Measurements from ENCODE around the gene IGFBP4. TPM values are rescaled to one million over a fixed set of nuclear protein-coding genes. Genes with fewer than 3 reads are reported as not detected.

The IGFBP4 gene
- total RNA-seq, 1 donor from 2014 or later, result 89.8 TPM

GRCh38 chr17:40490289-40490853, 47.1 kb downstream of the IGFBP4 start:
- peak; percentile 76 for DNase-seq (ENCODE audit: low read depth)

GRCh38 chr17:40490982-40491381, 47.7 kb downstream of the IGFBP4 start:
- DNase-seq (ENCODE audit: low read depth), result no peak

- no peak for DNase-seq (ENCODE audit: low read depth)
Measured at GRCh38 chr17:40491486-40491885, 48.2 kb downstream of the IGFBP4 start.

- no peak for DNase-seq (ENCODE audit: low read depth)
Measured at GRCh38 chr17:40493697-40494096, 50.4 kb downstream of the IGFBP4 start.

- no peak for DNase-seq (ENCODE audit: low read depth)
Measured at GRCh38 chr17:40495140-40495539, 51.9 kb downstream of the IGFBP4 start.

- DNase-seq (ENCODE audit: low read depth), result no peak
Measured at GRCh38 chr17:40496170-40496569, 52.9 kb downstream of the IGFBP4 start.

- no peak for DNase-seq (ENCODE audit: low read depth)
Measured at GRCh38 chr17:40496634-40497420, 53.6 kb downstream of the IGFBP4 start.

GRCh38 chr17:40497695-40498094, 54.4 kb downstream of the IGFBP4 start:
- DNase-seq (ENCODE audit: low read depth), result no peak

- DNase-seq (ENCODE audit: low read depth), result peak; percentile 75
Measured at GRCh38 chr17:40498281-40499084, 55.2 kb downstream of the IGFBP4 start.

GRCh38 chr17:40499551-40500189, 56.4 kb downstream of the IGFBP4 start:
- DNase-seq (ENCODE audit: low read depth), result peak; percentile 78

GRCh38 chr17:40500190-40500589, 56.9 kb downstream of the IGFBP4 start:
- no peak for DNase-seq (ENCODE audit: low read depth)

GRCh38 chr17:40500709-40501108, 57.5 kb downstream of the IGFBP4 start:
- DNase-seq (ENCODE audit: low read depth), result no peak

- no peak for DNase-seq (ENCODE audit: low read depth)
Measured at GRCh38 chr17:40501499-40501911, 58.3 kb downstream of the IGFBP4 start, which contains the start of gene TNS4. Gene TNS4, minus strand, starts transcription at chr17:40501623. Its CDS starts 5,198 bp downstream, at chr17:40496425.

- DNase-seq (ENCODE audit: low read depth), result no peak
Measured at GRCh38 chr17:40502716-40503115, 59.5 kb downstream of the IGFBP4 start.

- DNase-seq (ENCODE audit: low read depth), result no peak
Measured at GRCh38 chr17:40503154-40503553, 59.9 kb downstream of the IGFBP4 start.

- no peak for DNase-seq (ENCODE audit: low read depth)
Measured at GRCh38 chr17:40506786-40507185, 63.5 kb downstream of the IGFBP4 start.

Other genes with a start within 250 kb of the IGFBP4 start
- gene WIPF2, start 224.1 kb upstream of the IGFBP4 start, total RNA-seq, result 9.6 and 24.5 TPM in 2 replicates
- 2.6 and 19.1 TPM in 2 replicates for gene CDC6, start 155.6 kb upstream of the IGFBP4 start, total RNA-seq
- 3.5 and 18.5 TPM in 2 replicates for gene RARA, start 134.3 kb upstream of the IGFBP4 start, total RNA-seq
- gene GJD3, start 78.7 kb upstream of the IGFBP4 start, total RNA-seq, result 0.30 TPM in 1 of 2 replicates, not detected in the other
- gene TOP2A, start 25.6 kb upstream of the IGFBP4 start, total RNA-seq, result 2.1 and 46.5 TPM in 2 replicates
- gene TNS4, start 58.2 kb downstream of the IGFBP4 start, total RNA-seq, result 0.05 and 0.69 TPM in 2 replicates
- not detected in 2 replicates for gene CCR7, start 122.0 kb downstream of the IGFBP4 start, total RNA-seq
- 70.5 and 126 TPM in 2 replicates for gene SMARCE1, start 204.4 kb downstream of the IGFBP4 start, total RNA-seq
- gene KRT222, start 221.7 kb downstream of the IGFBP4 start, total RNA-seq, result 1.7 and 10.9 TPM in 2 replicates

Data from renal cortical epithelial cell (primary cell).